NOMO-1 treated with dmso at 0.1 percent for 144 hours (cell line): ENCODE measurements around the gene FAM227B.

ENCODE experiments used
- DNase-seq: peaks from one replicate; lab custom pipeline; 2025; ENCODE audit not compliant: unreplicated experiment; lab: John Stamatoyannopoulos, UW

The FAM227B gene

GRCh38 chr15:49303003-49303402, 317.6 kb downstream of the FAM227B start:
- DNase-seq, result no peak

- DNase-seq, result no peak
Measured at GRCh38 chr15:49301562-49301961, 319.1 kb downstream of the FAM227B start.

- no peak for DNase-seq
Measured at GRCh38 chr15:49300856-49301255, 319.8 kb downstream of the FAM227B start.

- DNase-seq, result no peak
Measured at GRCh38 chr15:49297584-49297983, 323.0 kb downstream of the FAM227B start.

- DNase-seq, result no peak
Measured at GRCh38 chr15:49296258-49296657, 324.4 kb downstream of the FAM227B start.

- no peak for DNase-seq
Measured at GRCh38 chr15:49293941-49294340, 326.7 kb downstream of the FAM227B start.

- no peak for DNase-seq
Measured at GRCh38 chr15:49290191-49290590, 330.4 kb downstream of the FAM227B start.

GRCh38 chr15:49288391-49288790, 332.2 kb downstream of the FAM227B start:
- DNase-seq, result no peak

GRCh38 chr15:49287481-49287880, 333.1 kb downstream of the FAM227B start:
- no peak for DNase-seq

GRCh38 chr15:49286649-49287404, 333.8 kb downstream of the FAM227B start:
- no peak for DNase-seq

GRCh38 chr15:49282366-49282765, 338.3 kb downstream of the FAM227B start:
- DNase-seq, result no peak

- no peak for DNase-seq
Measured at GRCh38 chr15:49279521-49280456, 340.8 kb downstream of the FAM227B start.

- DNase-seq, result no peak
Measured at GRCh38 chr15:49278751-49279150, 341.9 kb downstream of the FAM227B start.
